HepG2 (cell line): ENCODE results near the gene ALOXE3. TPM values are rescaled to one million over a fixed set of nuclear protein-coding genes. Genes with fewer than 3 reads are reported as not detected.

Experiments
- GATA4 ChIP-seq: sonication (generic); IDR thresholded peaks from 2 replicates; pipeline ENCODE4 v1.6.1; 2016; ENCODE audit warnings: antibody characterized with exemption, low read depth, borderline replicate concordance
- GPN1 ChIP-seq: sonication (generic); formaldehyde crosslinking; IDR thresholded peaks from 2 replicates; pipeline ENCODE4 v1.5.1; 2020; ENCODE audit warnings: missing genetic modification reagents, borderline replicate concordance
- RXRB ChIP-seq: IDR thresholded peaks from 2 replicates; pipeline ENCODE4 v1.6.1; 2016; ENCODE audit warnings: borderline replicate concordance, missing genetic modification reagents, missing compliant biosample characterization
- ZNF570 ChIP-seq: sonication (generic); formaldehyde crosslinking; IDR thresholded peaks from 2 replicates; pipeline ENCODE4 v1.4.0; 2020; ENCODE audit warnings: mild to moderate bottlenecking, missing genetic modification reagents, borderline replicate concordance
- microRNA-seq: library from miRNA; unstranded; fragments of <30 nt; microRNA quantifications from one replicate; pipeline ENCODE4, GENCODE V29; 2020
- polyA plus RNA-seq, 8 experiments: library from polyadenylated mRNA; depleted of rRNA in 3 of 8; stranded (reverse) in 7 of 8; unstranded in 1 of 8; fragments of >200 nt; fragmentation: Illumina TruSeq in 4 of 8; extraction: Trizol in 4 of 8; gene quantifications; 2 replicates each; pipeline versions ENCODE4 v1.2.1 to v1.2.3, GENCODE V29; 2011 to 2016; ENCODE audit warnings: low read depth in 4 of 8, missing spikeins in 1 of 8, mixed read lengths in 1 of 8; ENCODE audit not compliant: insufficient read depth in 1 of 8
- small RNA-seq, 3 experiments: library from RNA; depleted of rRNA; stranded (forward); fragments of <200 nt; gene quantifications; one replicate each; pipeline ENCODE3, GENCODE V24; 2012; ENCODE audit warnings: low read depth in 2 of 3, low replicate concordance in 1 of 3; ENCODE audit not compliant: insufficient read length in 3 of 3, insufficient read depth in 2 of 3
- total RNA-seq, 5 experiments: library from RNA; depleted of rRNA; stranded (reverse); fragments of >200 nt; fragmentation: Illumina TruSeq; extraction: Trizol; gene quantifications; 2 replicates each; pipeline ENCODE4 v1.2.3, GENCODE V29; 2016; ENCODE audit warnings: low read depth in 1 of 5

ALOXE3 gene
- total and polyA plus RNA-seq, 2 of the 13 experiments (the other 11 are each of a cell fraction or from before 2014, with no cell fraction given), result 0.07 TPM; not detected in 1

DNA sequence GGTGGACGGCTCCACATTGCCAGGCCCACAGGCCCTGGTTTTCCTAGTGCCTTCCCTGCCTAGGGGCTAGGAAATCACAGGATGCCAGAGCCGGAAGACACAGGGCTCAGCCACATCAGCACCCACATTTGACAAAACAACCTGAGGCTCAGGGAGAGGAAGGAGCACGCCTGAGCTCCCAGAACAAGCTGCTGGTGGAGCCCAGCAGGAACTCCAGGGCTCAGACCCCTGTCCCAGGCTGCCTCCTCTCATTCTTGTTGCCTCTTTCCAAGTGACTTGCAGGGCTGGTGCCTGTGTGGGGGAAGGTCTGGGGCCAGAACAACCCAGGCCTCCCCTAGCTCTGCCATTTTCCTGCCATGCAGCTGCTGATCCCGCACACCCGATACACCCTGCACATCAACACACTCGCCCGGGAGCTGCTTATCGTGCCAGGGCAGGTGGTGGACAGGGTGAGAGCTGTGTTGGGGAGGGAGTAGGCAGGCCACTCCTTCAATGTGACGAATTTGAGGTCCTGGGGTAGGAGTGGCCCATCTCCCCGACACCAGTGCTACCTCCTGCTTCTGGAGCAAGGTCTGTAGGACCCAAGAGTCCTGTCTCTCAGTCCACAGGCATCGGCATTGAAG is 71.9 kb downstream of the ALOXE3 start (continued):
- TF ChIP-seq GATA4, result no peak
- TF ChIP-seq GPN1 (CRISPR knock-in tag), result no peak
- no peak for TF ChIP-seq RXRB (CRISPR knock-in tag)
- no peak for TF ChIP-seq ZNF570 (CRISPR knock-in tag)

Small RNAs within 50 kb of the gene (microRNA-seq; reads per million reads assigned to microRNA genes)
- not detected for gene MIR4314
- gene MIR6883, result not detected

Small RNAs within 50 kb of the gene (small RNA-seq; reads per million reads assigned to genes)
- gene MIR4314, result 0 reads per million in 3 experiments

Other genes with a start within 250 kb of the ALOXE3 start
- 3.3 and 3.7 TPM in 2 replicates for gene CHD3, start 229.7 kb downstream of the ALOXE3 start, total RNA-seq (2016; rRNA removed; fragmentation: Illumina TruSeq; extraction: Trizol)
- 2.7 and 3.3 TPM in 2 replicates for gene CHD3, start 229.7 kb downstream of the ALOXE3 start, polyA plus RNA-seq (2011; rRNA removed)
- gene RNF227, start 202.2 kb downstream of the ALOXE3 start, total RNA-seq (2016; rRNA removed; fragmentation: Illumina TruSeq; extraction: Trizol), result 0.20 and 0.38 TPM in 2 replicates
- gene RNF227, start 202.2 kb downstream of the ALOXE3 start, polyA plus RNA-seq (2011; rRNA removed), result 0.79 and 0.94 TPM in 2 replicates
- gene KCNAB3, start 188.7 kb downstream of the ALOXE3 start, total RNA-seq (2016; rRNA removed; fragmentation: Illumina TruSeq; extraction: Trizol), result 0.29 TPM in 1 of 2 replicates, not detected in the other
- gene KCNAB3, start 188.7 kb downstream of the ALOXE3 start, polyA plus RNA-seq (2011; rRNA removed), result 0.88 and 0.95 TPM in 2 replicates
- gene TRAPPC1, start 186.6 kb downstream of the ALOXE3 start, total RNA-seq (2016; rRNA removed; fragmentation: Illumina TruSeq; extraction: Trizol), result 28.1 and 36.9 TPM in 2 replicates
- gene TRAPPC1, start 186.6 kb downstream of the ALOXE3 start, polyA plus RNA-seq (2011; rRNA removed), result 44.9 and 46.7 TPM in 2 replicates
- gene CNTROB, start 186.3 kb downstream of the ALOXE3 start, total RNA-seq (2016; rRNA removed; fragmentation: Illumina TruSeq; extraction: Trizol), result 13.3 and 24.1 TPM in 2 replicates
- 21.2 and 24.3 TPM in 2 replicates for gene CNTROB, start 186.3 kb downstream of the ALOXE3 start, polyA plus RNA-seq (2011; rRNA removed)
- gene GUCY2D, start 115.9 kb downstream of the ALOXE3 start, total RNA-seq (2016; rRNA removed; fragmentation: Illumina TruSeq; extraction: Trizol), result not detected in 2 replicates
- not detected in 2 replicates for gene GUCY2D, start 115.9 kb downstream of the ALOXE3 start, polyA plus RNA-seq (2011; rRNA removed)
- gene ALOX15B, start 79.5 kb downstream of the ALOXE3 start, total RNA-seq (2016; rRNA removed; fragmentation: Illumina TruSeq; extraction: Trizol), result not detected in 2 replicates
- not detected in 2 replicates for gene ALOX15B, start 79.5 kb downstream of the ALOXE3 start, polyA plus RNA-seq (2011; rRNA removed)
- gene ALOX12B, start 30.8 kb downstream of the ALOXE3 start, total RNA-seq (2016; rRNA removed; fragmentation: Illumina TruSeq; extraction: Trizol), result not detected in 2 replicates
- gene ALOX12B, start 30.8 kb downstream of the ALOXE3 start, polyA plus RNA-seq (2011; rRNA removed), result 0.13 TPM in 1 of 2 replicates, not detected in the other
- gene HES7, start 5.6 kb upstream of the ALOXE3 start, total RNA-seq (2016; rRNA removed; fragmentation: Illumina TruSeq; extraction: Trizol), result not detected in 2 replicates
- gene HES7, start 5.6 kb upstream of the ALOXE3 start, polyA plus RNA-seq (2011; rRNA removed), result not detected in 2 replicates
- gene PER1, start 33.9 kb upstream of the ALOXE3 start, total RNA-seq (2016; rRNA removed; fragmentation: Illumina TruSeq; extraction: Trizol), result 2.6 and 5.5 TPM in 2 replicates
- gene PER1, start 33.9 kb upstream of the ALOXE3 start, polyA plus RNA-seq (2011; rRNA removed), result 3.6 and 5.2 TPM in 2 replicates
- 2.0 and 3.9 TPM in 2 replicates for gene VAMP2, start 44.4 kb upstream of the ALOXE3 start, total RNA-seq (2016; rRNA removed; fragmentation: Illumina TruSeq; extraction: Trizol)
- gene VAMP2, start 44.4 kb upstream of the ALOXE3 start, polyA plus RNA-seq (2011; rRNA removed), result 17.2 and 19.6 TPM in 2 replicates
- gene TMEM107, start 57.9 kb upstream of the ALOXE3 start, total RNA-seq (2016; rRNA removed; fragmentation: Illumina TruSeq; extraction: Trizol), result 3.8 and 15.3 TPM in 2 replicates
- gene TMEM107, start 57.9 kb upstream of the ALOXE3 start, polyA plus RNA-seq (2011; rRNA removed), result 4.5 and 7.2 TPM in 2 replicates
- gene BORCS6, start 71.7 kb upstream of the ALOXE3 start, total RNA-seq (2016; rRNA removed; fragmentation: Illumina TruSeq; extraction: Trizol), result 5.1 and 5.3 TPM in 2 replicates
- 2.0 and 3.2 TPM in 2 replicates for gene BORCS6, start 71.7 kb upstream of the ALOXE3 start, polyA plus RNA-seq (2011; rRNA removed)
- 67.7 and 75.3 TPM in 2 replicates for gene AURKB, start 92.1 kb upstream of the ALOXE3 start, total RNA-seq (2016; rRNA removed; fragmentation: Illumina TruSeq; extraction: Trizol)
- gene AURKB, start 92.1 kb upstream of the ALOXE3 start, polyA plus RNA-seq (2011; rRNA removed), result 21.8 and 29.5 TPM in 2 replicates
- 5.4 and 7.2 TPM in 2 replicates for gene CTC1, start 129.5 kb upstream of the ALOXE3 start, total RNA-seq (2016; rRNA removed; fragmentation: Illumina TruSeq; extraction: Trizol)
- 18.9 and 22.0 TPM in 2 replicates for gene CTC1, start 129.5 kb upstream of the ALOXE3 start, polyA plus RNA-seq (2011; rRNA removed)
- 42.8 and 58.2 TPM in 2 replicates for gene PFAS, start 130.8 kb upstream of the ALOXE3 start, total RNA-seq (2016; rRNA removed; fragmentation: Illumina TruSeq; extraction: Trizol)
- 45.7 and 49.4 TPM in 2 replicates for gene PFAS, start 130.8 kb upstream of the ALOXE3 start, polyA plus RNA-seq (2011; rRNA removed)
- gene RANGRF, start 170.2 kb upstream of the ALOXE3 start, total RNA-seq (2016; rRNA removed; fragmentation: Illumina TruSeq; extraction: Trizol), result 18.6 and 21.3 TPM in 2 replicates
- gene RANGRF, start 170.2 kb upstream of the ALOXE3 start, polyA plus RNA-seq (2011; rRNA removed), result 40.7 and 48.4 TPM in 2 replicates
- 0.28 and 0.91 TPM in 2 replicates for gene SLC25A35, start 176.9 kb upstream of the ALOXE3 start, total RNA-seq (2016; rRNA removed; fragmentation: Illumina TruSeq; extraction: Trizol)
- gene SLC25A35, start 176.9 kb upstream of the ALOXE3 start, polyA plus RNA-seq (2011; rRNA removed), result 1.1 and 1.8 TPM in 2 replicates
- gene ARHGEF15, start 191.7 kb upstream of the ALOXE3 start, total RNA-seq (2016; rRNA removed; fragmentation: Illumina TruSeq; extraction: Trizol), result not detected in 2 replicates
- gene ARHGEF15, start 191.7 kb upstream of the ALOXE3 start, polyA plus RNA-seq (2011; rRNA removed), result not detected in 2 replicates
- gene ODF4, start 221.3 kb upstream of the ALOXE3 start, total RNA-seq (2016; rRNA removed; fragmentation: Illumina TruSeq; extraction: Trizol), result not detected in 2 replicates
- gene ODF4, start 221.3 kb upstream of the ALOXE3 start, polyA plus RNA-seq (2011; rRNA removed), result not detected in 2 replicates